ENCODE data around the gene COL9A3. TPM values are rescaled to one million over a fixed set of nuclear protein-coding genes. Genes with fewer than 3 reads are reported as not detected.

The COL9A3 gene
- total RNA-seq, 5 donors from 2014 or later (not counting 1 experiment from before 2014, with no cell fraction given): 0.51 to 2.1 (median 0.75) TPM; not detected in 1

DNA sequence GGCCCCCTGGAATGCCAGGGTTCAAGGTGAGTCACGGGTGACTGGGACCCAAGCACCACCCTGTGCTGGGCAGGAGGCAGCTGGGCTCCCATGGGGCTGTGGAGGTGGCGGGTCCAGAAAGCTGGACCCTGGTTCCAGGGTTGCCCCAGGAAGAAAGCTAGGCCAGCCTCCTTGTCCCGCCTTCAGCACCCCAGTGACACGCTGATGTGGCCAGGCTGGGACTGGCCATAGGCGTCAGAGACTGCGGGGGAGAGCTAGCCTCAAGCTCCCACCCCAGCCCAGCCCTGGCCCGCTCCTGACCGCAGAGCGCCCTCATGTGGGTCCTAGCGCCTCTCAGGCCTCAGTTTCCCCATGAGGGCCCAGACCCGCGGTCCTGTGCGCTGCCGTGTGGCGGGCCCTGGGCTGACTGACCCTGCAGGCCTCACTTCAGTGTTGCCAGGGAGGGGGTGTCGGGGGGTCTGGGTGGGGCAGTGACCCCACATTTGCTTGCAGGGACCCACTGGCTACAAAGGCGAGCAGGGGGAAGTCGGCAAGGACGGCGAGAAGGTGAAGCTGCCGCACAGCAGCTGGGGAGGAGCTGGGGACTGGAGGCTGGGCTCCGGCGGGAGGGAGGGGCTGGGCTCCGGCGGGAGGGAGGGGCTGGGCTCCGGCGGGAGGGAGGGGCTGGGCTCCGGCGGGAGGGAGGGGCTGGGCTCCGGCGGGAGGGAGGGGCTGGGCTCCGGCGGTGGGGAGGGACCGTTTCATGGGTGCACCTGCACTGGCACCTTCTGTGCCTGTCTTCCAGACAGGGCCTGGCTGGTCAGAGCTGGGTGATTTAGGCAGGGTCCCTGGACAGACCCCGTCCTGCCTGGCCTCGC, 7.9 kb downstream of the COL9A3 start:
- POLR2A ChIA-PET: no interaction called here
- CTCF ChIA-PET: no interaction called here
- H3K36me3 ChIP-seq (ENCODE audit: control insufficient read depth in 2 of 2, extremely low read depth in 1 of 2, insufficient read depth in 1 of 2, low read length in 1 of 2): no peaks in the 10 kb centered on the region
- peak overlapping the region in 2 of 3 donors; percentile 21 to 22 for H3K4me3 Mint-ChIP-seq
- H3K4me1 Mint-ChIP-seq: peaks cover 0 to 14% (median 2%) of the 10 kb centered on the region in 3 donors
- peaks cover 0 to 37% of the 10 kb centered on the region in 2 experiments for H3K27me3 ChIP-seq (replicated peaks in 1 of 2; ENCODE audit: control insufficient read depth in 2 of 2, extremely low read depth in 1 of 2, insufficient read depth in 2 of 2, low read length in 1 of 2)
- ATAC-seq (replicated peaks in 1 of 4) (peak; percentile 47 to 79 (median 78)), DNase-seq (peak in 28 of 35 experiments; percentile 25 to 74 (median 46))
- WGBS (ENCODE audit: insufficient coverage): 51% methylated on average over 22 of the region's 36 CpGs
- H3K27ac Mint-ChIP-seq: no peak overlapping the region
- peaks cover 6 to 20% of the 10 kb centered on the region in 2 experiments for H3K4me1 ChIP-seq (ENCODE audit: control insufficient read depth in 1 of 2, extremely low read depth in 1 of 2, insufficient read depth in 2 of 2, low read length in 2 of 2)
- no peak overlapping the region for H3K27ac ChIP-seq (ENCODE audit: low read length)
- H3K27me3 Mint-ChIP-seq: peaks cover 0 to 6% of the 10 kb centered on the region in 2 donors
- H3K36me3 Mint-ChIP-seq: no peaks in the 10 kb centered on the region
- no peaks in the 10 kb centered on the region for H3K9me3 ChIP-seq
- H3K4me3 ChIP-seq (ENCODE audit: control insufficient read depth in 1 of 2, extremely low read depth in 1 of 2, low read length in 1 of 2): peak overlapping the region; percentile 15 to 36
- H3K9me3 Mint-ChIP-seq: no peaks in the 10 kb centered on the region

DNA sequence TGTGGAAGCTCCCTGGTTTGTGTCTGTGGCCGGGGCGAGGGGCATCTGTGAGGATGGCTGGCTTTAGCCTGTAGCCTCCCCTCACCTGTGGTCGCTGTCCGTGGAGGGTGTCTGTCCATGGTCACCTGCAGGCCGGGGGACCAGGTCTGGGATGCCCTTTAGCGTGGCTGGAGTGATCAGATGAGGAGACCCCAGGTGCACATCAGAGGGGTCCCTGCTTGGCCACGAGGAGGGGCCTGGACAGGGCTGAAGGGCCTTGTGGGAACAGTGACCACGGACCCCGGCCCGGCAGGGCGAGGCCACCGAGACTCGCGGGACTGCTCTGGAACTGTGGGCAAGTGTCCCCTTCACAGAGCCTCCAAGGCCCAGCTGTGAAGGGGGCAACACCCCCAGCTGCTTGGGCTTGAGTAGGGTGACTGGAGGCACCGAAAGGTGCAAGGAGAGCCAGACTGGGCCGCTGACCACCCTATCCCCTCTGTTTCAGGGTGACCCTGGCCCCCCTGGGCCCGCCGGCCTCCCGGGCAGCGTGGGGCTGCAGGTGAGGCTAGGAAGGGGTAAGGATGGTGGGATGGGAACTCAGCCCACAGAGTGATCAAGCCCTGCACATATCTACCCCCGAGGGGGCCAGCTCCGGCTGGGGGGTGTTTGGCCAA, 8.6 kb downstream of the COL9A3 start:
- H3K4me1 Mint-ChIP-seq: peaks cover 0 to 14% (median 2%) of the 10 kb centered on the region in 3 donors
- 94% methylated on average over 15 of the region's 22 CpGs for WGBS (ENCODE audit: insufficient coverage)
- POLR2A ChIA-PET: no interaction called here

DNA sequence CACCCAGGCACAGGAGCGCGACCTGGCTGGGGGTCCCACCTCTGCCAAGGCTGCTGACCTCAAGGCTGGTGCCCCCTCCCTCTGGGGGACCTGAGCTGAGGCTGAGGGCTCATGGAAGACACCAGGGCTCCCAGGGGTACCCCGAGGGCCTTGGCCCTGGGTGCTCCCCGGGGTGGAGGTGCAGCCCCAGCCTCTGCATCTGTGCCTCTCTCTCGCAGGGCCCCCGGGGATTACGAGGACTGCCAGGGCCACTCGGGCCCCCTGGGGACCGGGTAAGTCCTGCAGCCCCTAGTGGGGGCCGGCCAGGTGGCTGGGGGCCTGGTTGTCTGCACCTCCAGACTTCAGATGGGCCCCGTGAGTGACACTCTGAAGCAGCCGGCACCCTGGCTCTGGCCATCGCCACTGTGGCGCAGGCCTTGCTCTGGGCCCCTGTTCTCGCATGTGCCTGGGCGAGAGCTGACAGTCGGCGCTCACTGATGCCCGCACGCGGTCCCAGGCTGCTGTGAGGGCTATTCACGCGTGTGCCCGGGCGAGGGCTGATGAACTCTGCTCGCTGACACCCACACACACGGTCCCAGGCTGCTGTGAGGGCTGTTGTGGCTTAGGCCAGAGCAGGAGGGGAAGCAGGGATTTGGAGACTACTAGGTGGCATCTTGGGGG, 9.3 kb downstream of the COL9A3 start:
- H3K27ac ChIP-seq (ENCODE audit: low read length): no peak overlapping the region
- peaks cover 0 to 26% of the 10 kb centered on the region in 2 experiments for H3K27me3 ChIP-seq (replicated peaks in 1 of 2; ENCODE audit: control insufficient read depth in 2 of 2, extremely low read depth in 1 of 2, insufficient read depth in 2 of 2, low read length in 1 of 2)
- Mint-ChIP-seq H3K9me3 (no peaks in the 10 kb centered on the region), H3K4me3 (no peak overlapping the region), H3K27ac (no peak overlapping the region), H3K4me1 (peaks cover 0 to 14% (median 2%) of the 10 kb centered on the region in 3 donors), H3K27me3 (no peaks in the 10 kb centered on the region), H3K36me3 (no peaks in the 10 kb centered on the region)
- DNase-seq (no peak), ATAC-seq (replicated peaks in 1 of 4) (no peak)
- no peak overlapping the region for H3K4me3 ChIP-seq (ENCODE audit: control insufficient read depth in 1 of 2, extremely low read depth in 1 of 2, low read length in 1 of 2)
- no peaks in the 10 kb centered on the region for H3K9me3 ChIP-seq
- POLR2A ChIA-PET: no interaction called here
- H3K4me1 ChIP-seq (ENCODE audit: control insufficient read depth in 1 of 2, extremely low read depth in 1 of 2, insufficient read depth in 2 of 2, low read length in 2 of 2): peaks cover 6 to 20% of the 10 kb centered on the region in 2 experiments
- 84% methylated on average over 27 of the region's 27 CpGs for WGBS (ENCODE audit: insufficient coverage)
- CTCF ChIA-PET: no interaction called here
- no peaks in the 10 kb centered on the region for H3K36me3 ChIP-seq (ENCODE audit: control insufficient read depth in 2 of 2, extremely low read depth in 1 of 2, insufficient read depth in 1 of 2, low read length in 1 of 2)

More for the DNA sequence above, 8.6 kb downstream of the COL9A3 start:
- Histone ChIP-seq H3K27me3 (replicated peaks in 1 of 2; ENCODE audit: control insufficient read depth in 2 of 2, extremely low read depth in 1 of 2, insufficient read depth in 2 of 2, low read length in 1 of 2) (peaks cover 0 to 30% of the 10 kb centered on the region in 2 experiments), H3K4me1 (ENCODE audit: control insufficient read depth in 1 of 2, extremely low read depth in 1 of 2, insufficient read depth in 2 of 2, low read length in 2 of 2) (peaks cover 6 to 20% of the 10 kb centered on the region in 2 experiments), H3K9me3 (no peaks in the 10 kb centered on the region), H3K27ac (ENCODE audit: low read length) (no peak overlapping the region), H3K4me3 (ENCODE audit: control insufficient read depth in 1 of 2, extremely low read depth in 1 of 2, low read length in 1 of 2) (no peak overlapping the region), H3K36me3 (ENCODE audit: control insufficient read depth in 2 of 2, extremely low read depth in 1 of 2, insufficient read depth in 1 of 2, low read length in 1 of 2) (no peaks in the 10 kb centered on the region)
- Mint-ChIP-seq H3K27ac (no peak overlapping the region), H3K27me3 (no peaks in the 10 kb centered on the region), H3K4me3 (no peak overlapping the region), H3K9me3 (no peaks in the 10 kb centered on the region), H3K36me3 (no peaks in the 10 kb centered on the region)
- ATAC-seq (replicated peaks in 1 of 4) (peak in 1 of 4 experiments; percentile 14), DNase-seq (no peak)
- CTCF ChIA-PET: no interaction called here

DNA sequence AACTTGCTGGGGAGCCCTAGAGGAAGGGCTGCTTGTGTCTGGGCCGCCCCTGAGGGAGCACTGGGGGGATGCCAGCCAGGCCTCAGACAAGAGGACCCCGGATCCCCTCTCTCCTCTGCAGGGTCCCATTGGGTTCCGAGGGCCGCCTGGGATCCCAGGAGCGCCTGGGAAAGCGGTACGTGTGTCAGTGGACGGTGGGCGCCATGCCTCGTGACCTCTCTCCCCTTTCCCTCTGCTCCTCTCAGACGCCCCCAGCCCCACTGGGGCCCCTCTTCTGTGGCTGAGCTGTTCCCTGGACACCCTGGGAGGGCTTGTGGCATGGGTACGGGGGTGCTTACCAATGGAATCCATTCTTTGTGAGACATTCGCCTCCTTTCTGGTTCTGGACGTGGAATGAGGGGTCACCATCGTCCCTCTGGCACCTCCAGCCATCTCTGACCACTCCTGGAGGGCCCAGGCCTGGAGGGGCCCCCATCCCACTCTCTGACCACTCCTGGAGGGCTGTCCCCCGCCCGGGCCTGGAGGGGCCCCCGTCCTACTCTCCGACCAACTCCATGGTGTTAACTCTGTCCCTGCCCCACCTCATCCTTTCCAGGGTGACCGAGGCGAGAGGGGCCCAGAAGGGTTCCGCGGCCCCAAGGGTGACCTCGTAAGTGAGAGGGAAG, 9.9 kb downstream of the COL9A3 start:
- no peaks in the 10 kb centered on the region for H3K27me3 Mint-ChIP-seq
- ChIA-PET POLR2A (no interaction called here), CTCF (no interaction called here)
- H3K36me3 ChIP-seq (ENCODE audit: control insufficient read depth in 2 of 2, extremely low read depth in 1 of 2, insufficient read depth in 1 of 2, low read length in 1 of 2): no peaks in the 10 kb centered on the region
- no peaks in the 10 kb centered on the region for H3K36me3 Mint-ChIP-seq
- no peak overlapping the region for H3K27ac Mint-ChIP-seq
- peaks cover 6 to 21% of the 10 kb centered on the region in 2 experiments for H3K4me1 ChIP-seq (ENCODE audit: control insufficient read depth in 1 of 2, extremely low read depth in 1 of 2, insufficient read depth in 2 of 2, low read length in 2 of 2)
- DNase-seq: no peak
- 82% methylated on average over 12 of the region's 24 CpGs for WGBS (ENCODE audit: insufficient coverage)
- H3K27ac ChIP-seq (ENCODE audit: low read length): no peak overlapping the region
- H3K9me3 Mint-ChIP-seq: no peaks in the 10 kb centered on the region
- no peak overlapping the region for H3K4me3 Mint-ChIP-seq
- H3K27me3 ChIP-seq (replicated peaks in 1 of 2; ENCODE audit: control insufficient read depth in 2 of 2, extremely low read depth in 1 of 2, insufficient read depth in 2 of 2, low read length in 1 of 2): peaks cover 0 to 23% of the 10 kb centered on the region in 2 experiments
- ATAC-seq (replicated peaks in 1 of 4): no peak
- no peak overlapping the region for H3K4me3 ChIP-seq (ENCODE audit: control insufficient read depth in 1 of 2, extremely low read depth in 1 of 2, low read length in 1 of 2)
- peaks cover 0 to 17% (median 2%) of the 10 kb centered on the region in 3 donors for H3K4me1 Mint-ChIP-seq
- H3K9me3 ChIP-seq: no peaks in the 10 kb centered on the region

DNA sequence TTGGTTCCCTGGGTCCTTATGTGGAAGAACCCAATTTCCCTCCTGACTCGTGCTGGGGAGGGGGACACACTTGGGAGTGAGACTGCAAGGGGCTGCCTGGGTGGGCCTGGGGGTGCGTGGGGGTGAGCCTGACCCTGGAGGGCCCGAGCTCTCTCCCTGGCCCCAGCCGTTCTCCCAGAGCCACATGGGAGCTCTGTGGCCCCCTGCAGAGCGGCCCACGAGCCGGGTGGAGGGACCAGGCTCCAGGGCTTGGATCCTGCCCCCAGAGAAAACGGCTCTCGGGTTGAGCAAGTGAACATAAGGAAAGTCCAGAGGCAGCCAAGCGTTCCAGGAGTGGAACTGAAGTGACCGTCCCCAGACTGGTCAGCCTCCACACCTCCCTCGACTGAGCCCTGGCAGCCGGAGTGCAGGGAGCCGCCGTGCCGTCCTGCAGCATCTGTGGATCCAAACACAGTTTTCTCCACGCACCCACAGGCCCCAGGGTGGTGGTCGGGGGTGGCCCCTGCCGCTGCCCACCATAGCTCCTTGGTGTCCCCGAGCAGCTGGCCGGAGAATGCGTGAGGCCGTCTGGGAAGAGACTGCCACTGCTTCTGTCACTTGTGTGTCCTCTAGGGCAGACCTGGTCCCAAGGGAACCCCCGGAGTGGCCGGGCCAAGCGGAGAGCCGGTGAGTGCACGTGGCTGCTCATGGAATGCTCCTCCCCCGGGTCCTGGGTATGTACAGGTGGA, 10.6 kb downstream of the COL9A3 start:
- no peak for ATAC-seq (replicated peaks in 1 of 4)
- Mint-ChIP-seq H3K36me3 (no peaks in the 10 kb centered on the region), H3K4me1 (peaks cover 0 to 23% (median 2%) of the 10 kb centered on the region in 3 donors)

More for the DNA sequence above, 10.6 kb downstream of the COL9A3 start:
- no peak overlapping the region for H3K27ac ChIP-seq (ENCODE audit: low read length)
- H3K9me3 Mint-ChIP-seq: no peaks in the 10 kb centered on the region
- CTCF ChIA-PET: no interaction called here
- H3K27me3 Mint-ChIP-seq: no peaks in the 10 kb centered on the region
- H3K4me3 Mint-ChIP-seq: no peak overlapping the region
- no peak overlapping the region for H3K27ac Mint-ChIP-seq
- H3K4me3 ChIP-seq (ENCODE audit: control insufficient read depth in 1 of 2, extremely low read depth in 1 of 2, low read length in 1 of 2): no peak overlapping the region
- H3K4me1 ChIP-seq (ENCODE audit: control insufficient read depth in 1 of 2, extremely low read depth in 1 of 2, insufficient read depth in 2 of 2, low read length in 2 of 2): peaks cover 6 to 28% of the 10 kb centered on the region in 2 experiments
- 84% methylated on average over 26 of the region's 29 CpGs for WGBS (ENCODE audit: insufficient coverage)
- H3K27me3 ChIP-seq (replicated peaks in 1 of 2; ENCODE audit: control insufficient read depth in 2 of 2, extremely low read depth in 1 of 2, insufficient read depth in 2 of 2, low read length in 1 of 2): peaks cover 0 to 21% of the 10 kb centered on the region in 2 experiments
- no peak for DNase-seq
- no peaks in the 10 kb centered on the region for H3K36me3 ChIP-seq (ENCODE audit: control insufficient read depth in 2 of 2, extremely low read depth in 1 of 2, insufficient read depth in 1 of 2, low read length in 1 of 2)
- POLR2A ChIA-PET: no interaction called here
- no peaks in the 10 kb centered on the region for H3K9me3 ChIP-seq
